PC-3 (cell line): ENCODE data around the gene ZFHX2. TPM values are rescaled to one million over a fixed set of nuclear protein-coding genes. Genes with fewer than 3 reads are reported as not detected.

ENCODE experiments used
- ATAC-seq: fragments of 200-7000 bp; cut with Tn5 transposase; 2 replicates; pipeline ENCODE4 v1.9.1; 2020; ENCODE audit warnings: mild to moderate bottlenecking, moderate library complexity
- BruUV-seq: library from RNA; stranded (reverse); fragments of 400-500 nt; replicated peaks from 2 replicates; lab custom pipeline; 2021; lab: Mats Ljungman, UMichigan
- CTCF ChIA-PET: fragments of 300-600 bp; sonication (Branson Sonifier 250); formaldehyde crosslinking; loops from one replicate; lab custom pipeline; 2022; ENCODE audit warnings: antibody characterized with exemption; lab: Charles Lee
- POLR2A ChIA-PET: fragments of 300-600 bp; sonication (Branson Sonifier 250); formaldehyde crosslinking; loops from one replicate; lab custom pipeline; 2022; ENCODE audit warnings: antibody characterized with exemption; ENCODE audit not compliant: unreplicated experiment; lab: Charles Lee
- DNase-seq: peaks from one replicate; pipeline ENCODE4 v3.0.0-alpha.2; 2015
- H2AFZ ChIP-seq: fragments of 300-600 bp; sonication (generic); 2 replicates; pipeline ENCODE4 v1.6.0; 2016; ENCODE audit warnings: antibody characterized with exemption, low read length
- H3F3A ChIP-seq: fragments of 300-600 bp; sonication (generic); one replicate; pipeline ENCODE4 v1.6.0; 2017; ENCODE audit warnings: antibody characterized with exemption, low read length, control low read depth, mild to moderate bottlenecking; ENCODE audit not compliant: unreplicated experiment
- H3K27ac ChIP-seq: fragments of 300-600 bp; sonication (generic); 2 replicates; pipeline ENCODE4 v1.5.1; 2016; ENCODE audit warnings: mild to moderate bottlenecking, low read length
- H3K27me3 ChIP-seq: fragments of 300-600 bp; sonication (generic); 2 replicates; pipeline ENCODE4 v1.6.1; 2016; ENCODE audit warnings: low read length, mixed read lengths
- H3K36me3 ChIP-seq: fragments of 300-600 bp; sonication (generic); 2 replicates; pipeline ENCODE4 v1.6.1; 2016; ENCODE audit warnings: low read depth, mixed run types, low read length, mixed read lengths
- H3K4me1 ChIP-seq: fragments of 300-600 bp; sonication (generic); 2 replicates; pipeline ENCODE4 v1.5.1; 2016; ENCODE audit warnings: low read length; ENCODE audit not compliant: insufficient read depth
- H3K4me2 ChIP-seq: fragments of 300-600 bp; sonication (generic); 2 replicates; pipeline ENCODE4 v1.6.0; 2016; ENCODE audit warnings: low read length
- H3K4me3 ChIP-seq: fragments of 300-600 bp; sonication (generic); 2 replicates; pipeline ENCODE4 v1.5.1; 2016; ENCODE audit warnings: mild to moderate bottlenecking, low read length, mixed read lengths
- H3K79me2 ChIP-seq: fragments of 300-600 bp; sonication (generic); 2 replicates; pipeline ENCODE4 v1.6.1; 2017; ENCODE audit warnings: low read length, mixed read lengths
- H3K9ac ChIP-seq: fragments of 300-600 bp; sonication (generic); 2 replicates; pipeline ENCODE4 v1.6.0; 2016; ENCODE audit warnings: mild to moderate bottlenecking, low read length
- H3K9me2 ChIP-seq: fragments of 300-600 bp; sonication (generic); replicated peaks from 2 replicates; pipeline ENCODE4 v1.6.1; 2016; ENCODE audit warnings: mixed run types, low read length, mixed read lengths
- H3K9me3 ChIP-seq: fragments of 300-600 bp; sonication (generic); 2 replicates; pipeline ENCODE4 v1.6.1; 2016; ENCODE audit warnings: low read length, mixed read lengths
- H4K20me1 ChIP-seq: fragments of 300-600 bp; sonication (generic); 2 replicates; pipeline ENCODE4 v1.6.1; 2016; ENCODE audit warnings: low read length, mixed read lengths
- CTCF ChIP-seq: fragments of 300-600 bp; sonication (generic); conservative IDR thresholded peaks from 2 replicates; pipeline ENCODE4 v1.5.1; 2017; ENCODE audit warnings: antibody characterized with exemption, low read depth, mild to moderate bottlenecking, low read length
- EZH2 ChIP-seq: fragments of 300-600 bp; sonication (generic); IDR thresholded peaks from one replicate; pipeline ENCODE4 v1.6.1; 2017; ENCODE audit warnings: antibody characterized with exemption, mild to moderate bottlenecking, low read length; ENCODE audit not compliant: unreplicated experiment
- EZH2phosphoT487 ChIP-seq: fragments of 300-600 bp; sonication (generic); IDR thresholded peaks from 2 replicates; pipeline ENCODE4 v1.6.1; 2018; ENCODE audit warnings: mild to moderate bottlenecking, antibody characterized with exemption, low read length, borderline replicate concordance
- intact Hi-C: fragments of 100-400 bp; cut with micrococcal nuclease; formaldehyde crosslinking; loops from 2 replicates; pipeline ENCODE4 v1.9.0; 2023
- total RNA-seq: library from RNA; depleted of rRNA; stranded (reverse); fragments of >200 nt; gene quantifications from 2 replicates; pipeline ENCODE4 v1.2.3, GENCODE V29; 2014

The ZFHX2 gene
- total RNA-seq, 1 experiment from 2014 or later, result 0.55 TPM

- no peaks in the 10 kb centered on the region for H3K79me2 ChIP-seq
- H3K4me2 ChIP-seq, result no peak overlapping the region
- BruUV-seq, result no TSS peak
- no peak overlapping the region for H2AFZ ChIP-seq
- no peaks in the 10 kb centered on the region for H3K27me3 ChIP-seq
- intact Hi-C loops, result no loop called here
- H4K20me1 ChIP-seq, result no peaks in the 10 kb centered on the region
- TF ChIP-seq CTCF (no peak), EZH2phosphoT487 (no peak), EZH2 (no peak)
- ChIA-PET POLR2A (no interaction called here), CTCF (interaction anchor here (0.6 kb wide), 1 partner anchor 532 kb away, joined by 3 read pairs; no protein-coding TSS in a partner anchor)
- H3K27ac ChIP-seq, result no peak overlapping the region
- no peaks in the 10 kb centered on the region for H3F3A ChIP-seq
- H3K9ac ChIP-seq, result no peak overlapping the region
- DNase-seq (no peak), ATAC-seq (no peak)
- no peaks in the 10 kb centered on the region for H3K4me1 ChIP-seq
- no peak overlapping the region for H3K4me3 ChIP-seq
- H3K36me3 ChIP-seq, result no peaks in the 10 kb centered on the region
- H3K9me3 ChIP-seq, result no peaks in the 10 kb centered on the region
- no peaks in the 10 kb centered on the region for H3K9me2 ChIP-seq
Observed at GRCh38 chr14:23517650-23518326, 33.8 kb downstream of the ZFHX2 start.

- Histone ChIP-seq H4K20me1 (no peaks in the 10 kb centered on the region), H2AFZ (no peak overlapping the region), H3K36me3 (no peaks in the 10 kb centered on the region), H3K9me2 (no peaks in the 10 kb centered on the region), H3K4me2 (no peak overlapping the region), H3K27me3 (no peaks in the 10 kb centered on the region), H3F3A (no peaks in the 10 kb centered on the region), H3K27ac (no peak overlapping the region), H3K9ac (no peak overlapping the region), H3K9me3 (no peaks in the 10 kb centered on the region), H3K79me2 (no peaks in the 10 kb centered on the region), H3K4me3 (no peak overlapping the region), H3K4me1 (no peaks in the 10 kb centered on the region)
- no peak for DNase-seq
- BruUV-seq, result no TSS peak
- CTCF ChIA-PET, result no interaction called here
- POLR2A ChIA-PET, result no interaction called here
- intact Hi-C loops, result no loop called here
- no peak for ATAC-seq
- TF ChIP-seq CTCF (no peak), EZH2 (no peak), EZH2phosphoT487 (no peak)
Observed at GRCh38 chr14:23514644-23514957, 37.0 kb downstream of the ZFHX2 start.

GRCh38 chr14:23513818-23514643 lies 37.5 kb downstream of the ZFHX2 start:
- Histone ChIP-seq H3K9me3 (no peaks in the 10 kb centered on the region), H3K9ac (no peak overlapping the region), H3K27me3 (no peaks in the 10 kb centered on the region), H3F3A (no peaks in the 10 kb centered on the region), H3K4me3 (no peak overlapping the region), H3K4me2 (no peak overlapping the region), H3K27ac (no peak overlapping the region), H2AFZ (no peak overlapping the region), H3K36me3 (no peaks in the 10 kb centered on the region), H3K79me2 (no peaks in the 10 kb centered on the region), H3K9me2 (no peaks in the 10 kb centered on the region), H4K20me1 (no peaks in the 10 kb centered on the region), H3K4me1 (no peaks in the 10 kb centered on the region)
- DNase-seq, result no peak
- ChIA-PET POLR2A (no interaction called here), CTCF (no interaction called here)
- no TSS peak for BruUV-seq
- intact Hi-C loops, result no loop called here
- TF ChIP-seq CTCF, result no peak
- no peak for ATAC-seq
